Glutamatergic neuron (in vitro differentiated cells): ENCODE data around the gene XKR3. TPM values are rescaled to one million over a fixed set of nuclear protein-coding genes. Genes with fewer than 3 reads are reported as not detected.

Experiments used
- total RNA-seq: library from RNA; stranded (reverse); fragmentation: NEBNext Ultra II Directional; extraction: Animal tissue kit (Norgen Biotek cat#: 25700); gene quantifications from one replicate; pipeline ENCODE4 v1.2.1, GENCODE V29; 2021; ENCODE audit not compliant: unreplicated experiment

Gene XKR3
- total RNA-seq, 1 donor from 2014 or later: not detected

Other genes starting within 250 kb of the XKR3 start
- not detected for gene CCT8L2, start 232.6 kb downstream of the XKR3 start, total RNA-seq
- 0.15 TPM for gene GAB4, start 182.8 kb upstream of the XKR3 start, total RNA-seq